ENCODE measurements around the gene RAB25. TPM values are rescaled to one million over a fixed set of nuclear protein-coding genes. Genes with fewer than 3 reads are reported as not detected.

Gene RAB25
- total and polyA plus RNA-seq, 2 of the 13 experiments (the other 11 are each of a cell fraction or from before 2014, with no cell fraction given) = 0.20 to 0.22 TPM

DNA sequence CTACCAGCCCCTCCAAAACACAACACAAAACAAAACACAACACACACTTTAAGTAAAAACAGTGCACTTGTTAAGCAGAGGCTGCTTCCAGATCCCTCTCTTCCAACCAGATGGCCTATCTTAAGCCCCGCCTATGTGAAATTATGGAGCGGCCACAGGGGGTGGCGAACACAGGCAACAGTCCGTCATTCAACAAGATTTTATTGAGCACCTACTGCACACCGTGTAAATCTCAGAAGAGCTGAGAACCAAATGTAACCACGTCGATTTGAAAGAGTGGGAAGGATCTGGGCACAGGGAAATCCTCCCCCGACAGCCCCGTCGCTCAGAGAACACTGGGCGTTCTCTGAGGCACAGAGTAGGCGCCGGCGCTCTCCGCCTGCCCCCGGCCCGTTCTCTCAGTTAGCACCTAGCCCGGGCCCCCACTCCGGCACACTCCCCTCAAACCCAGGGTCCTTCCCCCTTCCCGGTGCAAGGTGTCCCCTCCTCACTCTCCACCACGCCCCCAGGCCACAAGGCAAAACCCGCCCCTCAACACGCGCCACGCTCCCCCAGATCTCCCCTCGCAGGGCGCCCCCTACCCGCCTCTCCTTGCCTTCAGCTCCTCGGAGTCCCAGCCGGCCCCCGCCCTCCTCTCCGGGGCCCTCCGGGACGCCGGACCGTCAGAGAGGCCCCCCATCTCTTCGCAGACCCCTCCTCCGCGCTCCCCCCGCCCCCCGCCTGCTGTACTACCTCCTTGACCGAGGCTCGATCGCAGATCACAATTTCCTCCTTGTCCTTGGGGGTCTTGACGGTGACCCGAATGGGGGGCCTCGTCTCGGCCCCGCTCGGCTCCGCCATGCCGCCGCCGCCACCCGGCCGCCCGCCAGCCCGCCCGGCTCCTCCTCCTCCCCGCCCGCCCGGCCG is 7.8 kb upstream of the RAB25 start (continued):
- TF ChIP-seq ZBTB37 (CRISPR knock-in tag; IDR thresholded peaks at IDR 0.05) (0 out of 2 replicates have a peak, but pooled peaks have one; percentile 15), ARID2 (CRISPR knock-in tag; IDR thresholded peaks at IDR 0.05; ENCODE audit: borderline replicate concordance) (no peak), MED13 (CRISPR knock-in tag; IDR thresholded peaks at IDR 0.05) (no peak), SMAD3 (CRISPR knock-in tag; IDR thresholded peaks at IDR 0.05) (peak; percentile 33; the same call in 1 of the 2 replicates), ZMYM3 (CRISPR knock-in tag; IDR thresholded peaks at IDR 0.05) (peak; percentile 85), ZNF710 (CRISPR knock-in tag; IDR thresholded peaks at IDR 0.05; ENCODE audit: borderline replicate concordance) (0 out of 2 replicates have a peak, but pooled peaks have one; percentile 53), ZNF138 (CRISPR knock-in tag; IDR thresholded peaks at IDR 0.05; ENCODE audit: low read depth) (no peak), RCOR2 (CRISPR knock-in tag; IDR thresholded peaks at IDR 0.05) (peak; percentile 70), MXD4 (CRISPR knock-in tag; IDR thresholded peaks at IDR 0.05) (0 out of 2 replicates have a peak, but pooled peaks have one; percentile 35), ZNF772 (CRISPR knock-in tag; IDR thresholded peaks at IDR 0.05) (peak; percentile 52; the same call in 1 of the 2 replicates), GABPB1 (CRISPR knock-in tag; IDR thresholded peaks at IDR 0.05) (peak; percentile 40; the same call in 1 of the 2 replicates), MZF1 (CRISPR knock-in tag; IDR thresholded peaks at IDR 0.05; ENCODE audit: borderline replicate concordance) (no peak), NRL (CRISPR knock-in tag; IDR thresholded peaks at IDR 0.05; ENCODE audit: borderline replicate concordance) (peak; percentile 72; the same call in 1 of the 2 replicates), POLR2A (IDR thresholded peaks at IDR 0.05; ENCODE audit: insufficient read depth in 1 of 2, low read depth in 2 of 2, low read length in 2 of 2) (0 out of 4 replicates have a peak, but pooled peaks of 1 of the 2 experiments have one; percentile 3), HES4 (CRISPR knock-in tag; IDR thresholded peaks at IDR 0.05; ENCODE audit: borderline replicate concordance) (0 out of 2 replicates have a peak, but pooled peaks have one; percentile 38), ZNF574 (CRISPR knock-in tag; IDR thresholded peaks at IDR 0.05) (0 out of 2 replicates have a peak, but pooled peaks have one; percentile 34), ZNF552 (CRISPR knock-in tag; IDR thresholded peaks at IDR 0.05; ENCODE audit: borderline replicate concordance) (no peak), ZBTB39 (CRISPR knock-in tag; IDR thresholded peaks at IDR 0.05) (peak; percentile 62; the same call in 1 of the 2 replicates)
- TF ChIP-seq, protein P1, sequence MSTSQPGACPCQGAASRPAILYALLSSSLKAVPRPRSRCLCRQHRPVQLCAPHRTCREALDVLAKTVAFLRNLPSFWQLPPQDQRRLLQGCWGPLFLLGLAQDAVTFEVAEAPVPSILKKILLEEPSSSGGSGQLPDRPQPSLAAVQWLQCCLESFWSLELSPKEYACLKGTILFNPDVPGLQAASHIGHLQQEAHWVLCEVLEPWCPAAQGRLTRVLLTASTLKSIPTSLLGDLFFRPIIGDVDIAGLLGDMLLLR (CRISPR knock-in tag; IDR thresholded peaks at IDR 0.05) = 0 out of 2 replicates have a peak, but pooled peaks have one; percentile 18
